ENCODE results near the gene LHPP.

DNA sequence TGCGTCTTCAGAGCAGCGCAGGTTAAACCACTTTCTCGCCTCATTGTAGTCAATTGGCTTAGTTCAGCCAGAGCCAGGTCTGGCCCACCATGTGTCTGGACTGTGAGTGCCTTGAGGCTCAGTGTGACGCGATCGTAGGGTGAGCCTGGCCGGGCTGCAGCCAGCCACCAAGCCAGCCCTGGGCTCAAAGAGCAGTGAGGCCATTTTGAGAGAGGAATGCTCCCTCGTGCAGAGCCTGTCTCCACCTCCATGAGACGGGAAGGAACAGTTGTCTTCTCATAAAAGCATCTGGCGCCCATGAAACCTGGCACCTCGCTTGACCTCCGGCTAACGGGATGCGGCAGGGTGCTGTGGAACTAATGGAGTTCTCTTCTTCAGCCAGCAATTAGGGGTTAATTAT lies 34.5 kb downstream of the LHPP start:
- no peak for TF ChIP-seq POLR2AphosphoS5 (IDR thresholded peaks at IDR 0.05; ENCODE audit: low read depth)
- TF ChIP-seq, protein P1, sequence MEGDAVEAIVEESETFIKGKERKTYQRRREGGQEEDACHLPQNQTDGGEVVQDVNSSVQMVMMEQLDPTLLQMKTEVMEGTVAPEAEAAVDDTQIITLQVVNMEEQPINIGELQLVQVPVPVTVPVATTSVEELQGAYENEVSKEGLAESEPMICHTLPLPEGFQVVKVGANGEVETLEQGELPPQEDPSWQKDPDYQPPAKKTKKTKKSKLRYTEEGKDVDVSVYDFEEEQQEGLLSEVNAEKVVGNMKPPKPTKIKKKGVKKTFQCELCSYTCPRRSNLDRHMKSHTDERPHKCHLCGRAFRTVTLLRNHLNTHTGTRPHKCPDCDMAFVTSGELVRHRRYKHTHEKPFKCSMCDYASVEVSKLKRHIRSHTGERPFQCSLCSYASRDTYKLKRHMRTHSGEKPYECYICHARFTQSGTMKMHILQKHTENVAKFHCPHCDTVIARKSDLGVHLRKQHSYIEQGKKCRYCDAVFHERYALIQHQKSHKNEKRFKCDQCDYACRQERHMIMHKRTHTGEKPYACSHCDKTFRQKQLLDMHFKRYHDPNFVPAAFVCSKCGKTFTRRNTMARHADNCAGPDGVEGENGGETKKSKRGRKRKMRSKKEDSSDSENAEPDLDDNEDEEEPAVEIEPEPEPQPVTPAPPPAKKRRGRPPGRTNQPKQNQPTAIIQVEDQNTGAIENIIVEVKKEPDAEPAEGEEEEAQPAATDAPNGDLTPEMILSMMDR (IDR thresholded peaks at IDR 0.05; ENCODE audit: insufficient read depth, low read length): no peak
- TF ChIP-seq, protein P2, sequence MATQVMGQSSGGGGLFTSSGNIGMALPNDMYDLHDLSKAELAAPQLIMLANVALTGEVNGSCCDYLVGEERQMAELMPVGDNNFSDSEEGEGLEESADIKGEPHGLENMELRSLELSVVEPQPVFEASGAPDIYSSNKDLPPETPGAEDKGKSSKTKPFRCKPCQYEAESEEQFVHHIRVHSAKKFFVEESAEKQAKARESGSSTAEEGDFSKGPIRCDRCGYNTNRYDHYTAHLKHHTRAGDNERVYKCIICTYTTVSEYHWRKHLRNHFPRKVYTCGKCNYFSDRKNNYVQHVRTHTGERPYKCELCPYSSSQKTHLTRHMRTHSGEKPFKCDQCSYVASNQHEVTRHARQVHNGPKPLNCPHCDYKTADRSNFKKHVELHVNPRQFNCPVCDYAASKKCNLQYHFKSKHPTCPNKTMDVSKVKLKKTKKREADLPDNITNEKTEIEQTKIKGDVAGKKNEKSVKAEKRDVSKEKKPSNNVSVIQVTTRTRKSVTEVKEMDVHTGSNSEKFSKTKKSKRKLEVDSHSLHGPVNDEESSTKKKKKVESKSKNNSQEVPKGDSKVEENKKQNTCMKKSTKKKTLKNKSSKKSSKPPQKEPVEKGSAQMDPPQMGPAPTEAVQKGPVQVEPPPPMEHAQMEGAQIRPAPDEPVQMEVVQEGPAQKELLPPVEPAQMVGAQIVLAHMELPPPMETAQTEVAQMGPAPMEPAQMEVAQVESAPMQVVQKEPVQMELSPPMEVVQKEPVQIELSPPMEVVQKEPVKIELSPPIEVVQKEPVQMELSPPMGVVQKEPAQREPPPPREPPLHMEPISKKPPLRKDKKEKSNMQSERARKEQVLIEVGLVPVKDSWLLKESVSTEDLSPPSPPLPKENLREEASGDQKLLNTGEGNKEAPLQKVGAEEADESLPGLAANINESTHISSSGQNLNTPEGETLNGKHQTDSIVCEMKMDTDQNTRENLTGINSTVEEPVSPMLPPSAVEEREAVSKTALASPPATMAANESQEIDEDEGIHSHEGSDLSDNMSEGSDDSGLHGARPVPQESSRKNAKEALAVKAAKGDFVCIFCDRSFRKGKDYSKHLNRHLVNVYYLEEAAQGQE (IDR thresholded peaks at IDR 0.05; ENCODE audit: insufficient replicate concordance, low read depth): no peak
- TF ChIP-seq GABPA (IDR thresholded peaks at IDR 0.05; ENCODE audit: low read depth): no peak
- no peak for TF ChIP-seq SPI1 (IDR thresholded peaks at IDR 0.05; ENCODE audit: borderline replicate concordance, low read depth)
